ENCODE data around the gene MRPL55.

GRCh38 chr1:228114827-228115226 lies 5.7 kb upstream of the MRPL55 start:
- no peak for TF ChIP-seq CTCF (conservative IDR thresholded peaks at IDR 0.05; ENCODE audit: low read depth, low read length)
- TF ChIP-seq RAD21 (IDR thresholded peaks at IDR 0.05; ENCODE audit: low read length) = no peak
- no peak for TF ChIP-seq CEBPB (IDR thresholded peaks at IDR 0.05; ENCODE audit: low read depth, low read length)
- no peak for TF ChIP-seq SMC3 (IDR thresholded peaks at IDR 0.05; ENCODE audit: low read depth, low read length)
- no peak for TF ChIP-seq POLR2A (IDR thresholded peaks at IDR 0.05; ENCODE audit: low read depth, low read length)
- TF ChIP-seq NFE2L2 (IDR thresholded peaks at IDR 0.05; ENCODE audit: low read depth, low read length) = no peak
- no peak for TF ChIP-seq ELK1 (IDR thresholded peaks at IDR 0.05; ENCODE audit: borderline replicate concordance, low read depth, low read length)
- TF ChIP-seq MAZ (IDR thresholded peaks at IDR 0.05; ENCODE audit: borderline replicate concordance, low read depth, low read length) = no peak
- TF ChIP-seq USF2 (IDR thresholded peaks at IDR 0.05; ENCODE audit: low read depth, low read length) = no peak
- no peak for TF ChIP-seq MXI1 (IDR thresholded peaks at IDR 0.05; ENCODE audit: borderline replicate concordance, low read depth, low read length)
- no peak for TF ChIP-seq CHD1 (IDR thresholded peaks at IDR 0.05; ENCODE audit: low read depth, low read length)
- no peak for TF ChIP-seq RFX5 (IDR thresholded peaks at IDR 0.05; ENCODE audit: low read depth, low read length)
- no peak for TF ChIP-seq MAFK (IDR thresholded peaks at IDR 0.05; ENCODE audit: low read depth, low read length)
- TF ChIP-seq RCOR1 (IDR thresholded peaks at IDR 0.05; ENCODE audit: insufficient replicate concordance, low read length) = no peak
